AG10803 (cell line): ENCODE results near the gene TPRN.

ENCODE experiments used
- DNase-seq: peaks from one replicate; pipeline ENCODE4 v3.0.0; 2010; ENCODE audit warnings: low read depth
- H3K4me3 ChIP-seq: 2 replicates; pipeline ENCODE4 v1.5.1; 2011; ENCODE audit warnings: mild to moderate bottlenecking, low read length, control low read depth
- CTCF ChIP-seq: conservative IDR thresholded peaks from 2 replicates; pipeline ENCODE4 v1.5.1; 2011; ENCODE audit warnings: mild to moderate bottlenecking, low read length, control low read depth, inconsistent platforms

TPRN gene

GRCh38 chr9:137164370-137165249 is 35.9 kb downstream of the TPRN start:
- H3K4me3 ChIP-seq: no peak overlapping the region
- no peak for DNase-seq
- no peak for TF ChIP-seq CTCF

GRCh38 chr9:137163805-137164204 is 36.7 kb downstream of the TPRN start:
- DNase-seq: no peak
- no peak for TF ChIP-seq CTCF
- no peak overlapping the region for H3K4me3 ChIP-seq

DNA sequence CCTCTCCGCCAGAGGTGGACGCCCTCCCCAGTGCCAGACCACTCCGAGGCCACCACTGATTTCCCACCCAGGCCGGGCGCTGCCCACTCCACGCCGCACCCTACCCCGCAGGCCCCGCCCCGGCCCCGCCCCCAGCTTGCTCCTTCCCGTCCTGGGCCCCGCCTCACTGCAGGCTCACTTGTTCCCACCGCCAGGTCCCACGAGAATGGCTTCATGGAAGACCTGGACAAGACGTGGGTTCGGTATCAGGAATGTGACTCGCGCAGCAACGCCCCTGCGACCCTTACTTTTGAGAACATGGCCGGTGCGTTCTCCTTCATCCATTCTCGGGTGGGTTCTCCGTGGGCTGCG is 37.2 kb downstream of the TPRN start:
- TF ChIP-seq CTCF: no peak

DNA sequence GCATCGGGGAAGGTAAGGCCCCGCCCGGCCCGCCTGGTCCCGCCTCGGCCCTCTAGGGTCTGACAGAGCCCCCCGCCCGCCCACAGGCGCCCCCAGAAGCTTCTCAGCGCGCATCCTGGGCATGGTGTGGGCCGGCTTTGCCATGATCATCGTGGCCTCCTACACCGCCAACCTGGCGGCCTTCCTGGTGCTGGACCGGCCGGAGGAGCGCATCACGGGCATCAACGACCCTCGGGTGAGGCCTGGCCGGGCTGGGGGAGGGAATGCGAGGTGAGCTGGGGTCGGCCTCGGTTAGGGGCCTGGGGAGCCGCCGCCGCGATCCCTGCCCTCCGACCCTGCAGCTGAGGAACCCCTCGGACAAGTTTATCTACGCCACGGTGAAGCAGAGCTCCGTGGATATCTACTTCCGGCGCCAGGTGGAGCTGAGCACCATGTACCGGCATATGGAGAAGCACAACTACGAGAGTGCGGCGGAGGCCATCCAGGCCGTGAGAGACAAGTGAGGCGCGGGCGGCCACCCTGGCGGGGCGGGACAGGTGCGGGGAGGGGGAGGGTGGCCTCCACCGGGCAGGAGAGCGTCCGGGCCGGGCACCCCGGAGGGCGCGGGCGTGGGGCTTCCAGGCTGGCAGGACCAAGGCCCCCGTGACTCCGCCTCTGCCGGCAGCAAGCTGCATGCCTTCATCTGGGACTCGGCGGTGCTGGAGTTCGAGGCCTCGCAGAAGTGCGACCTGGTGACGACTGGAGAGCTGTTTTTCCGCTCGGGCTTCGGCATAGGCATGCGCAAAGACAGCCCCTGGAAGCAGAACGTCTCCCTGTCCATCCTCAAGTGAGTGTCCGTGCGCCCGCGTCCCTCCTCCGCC is 37.8 kb downstream of the TPRN start:
- TF ChIP-seq CTCF: no peak
- 0 out of 2 replicates have a peak overlapping the region, but pooled peaks have one; percentile 17 for H3K4me3 ChIP-seq

More for the DNA sequence above, 37.2 kb downstream of the TPRN start:
- H3K4me3 ChIP-seq: 0 out of 2 replicates have a peak overlapping the region, but pooled peaks have one; percentile 17
- DNase-seq: no peak

GRCh38 chr9:137161558-137162486 is 38.7 kb downstream of the TPRN start:
- TF ChIP-seq CTCF: no peak

More for the DNA sequence above, 37.8 kb downstream of the TPRN start:
- DNase-seq: no peak

DNA sequence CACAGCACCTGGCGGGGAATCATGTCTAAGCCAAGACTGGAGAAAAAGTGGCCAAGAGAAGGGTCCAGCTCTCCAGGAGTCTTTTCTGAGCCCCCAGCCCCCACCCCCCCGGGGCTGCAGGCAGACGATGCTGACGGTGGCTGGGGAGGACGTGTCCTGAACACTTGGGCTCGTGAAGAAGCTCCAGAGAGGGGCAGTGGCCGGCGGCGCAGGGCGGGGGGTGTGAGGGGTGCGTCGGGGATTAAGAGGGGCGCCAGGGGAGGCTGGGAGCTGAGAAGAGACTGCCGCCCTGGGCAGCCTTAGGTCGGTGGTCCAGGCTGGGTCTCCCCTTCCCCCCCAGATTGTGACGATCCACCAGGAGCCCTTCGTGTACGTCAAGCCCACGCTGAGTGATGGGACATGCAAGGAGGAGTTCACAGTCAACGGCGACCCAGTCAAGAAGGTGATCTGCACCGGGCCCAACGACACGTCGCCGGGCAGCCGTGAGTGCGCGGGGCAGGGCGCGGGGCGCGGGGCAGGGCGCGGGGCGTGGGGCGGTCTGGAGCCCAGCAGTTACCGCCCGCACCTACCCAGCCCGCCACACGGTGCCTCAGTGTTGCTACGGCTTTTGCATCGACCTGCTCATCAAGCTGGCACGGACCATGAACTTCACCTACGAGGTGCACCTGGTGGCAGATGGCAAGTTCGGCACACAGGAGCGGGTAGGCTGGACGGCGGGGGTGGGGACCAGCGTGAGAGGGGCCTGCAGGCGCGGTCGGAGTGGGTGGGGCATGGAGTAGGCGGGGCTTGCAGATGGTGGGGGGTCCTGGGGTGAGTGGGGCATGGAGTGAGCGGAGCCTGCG is 39.6 kb downstream of the TPRN start:
- TF ChIP-seq CTCF: no peak
- no peak overlapping the region for H3K4me3 ChIP-seq
- no peak for DNase-seq

More at GRCh38 chr9:137161558-137162486, 38.7 kb downstream of the TPRN start:
- H3K4me3 ChIP-seq: no peak overlapping the region
- DNase-seq: no peak
